H9 (cell line): ENCODE results near the gene SPSB4. TPM values are rescaled to one million over a fixed set of nuclear protein-coding genes. Genes with fewer than 3 reads are reported as not detected.

Experiments used
- DNase-seq: peaks from one replicate; pipeline ENCODE4 v3.0.0-alpha.2; 2017
- H2AFZ ChIP-seq: one replicate; pipeline ENCODE4 v1.6.1; 2013; ENCODE audit warnings: mild to moderate bottlenecking, low read length, control low read depth, moderate library complexity
- H2AK5ac ChIP-seq: 2 replicates; pipeline ENCODE4 v1.6.1; 2013; ENCODE audit warnings: low read length, control low read depth, mixed read lengths; ENCODE audit not compliant: insufficient read length
- H2BK120ac ChIP-seq: one replicate; pipeline ENCODE4 v1.6.1; 2013; ENCODE audit warnings: low read depth, mild to moderate bottlenecking, low read length, control low read depth, inconsistent platforms; ENCODE audit not compliant: poor library complexity, severe bottlenecking
- H2BK12ac ChIP-seq: 2 replicates; pipeline ENCODE4 v1.6.1; 2013; ENCODE audit warnings: low read length, control low read depth, mixed read lengths, low read depth; ENCODE audit not compliant: insufficient read length
- H2BK15ac ChIP-seq: 2 replicates; pipeline ENCODE4 v1.6.1; 2013; ENCODE audit warnings: low read depth, low read length, control low read depth
- H2BK20ac ChIP-seq: one replicate; pipeline ENCODE4 v1.6.1; 2013; ENCODE audit warnings: low read depth, mild to moderate bottlenecking, low read length, control low read depth, inconsistent platforms; ENCODE audit not compliant: poor library complexity, severe bottlenecking
- H2BK5ac ChIP-seq: 2 replicates; pipeline ENCODE4 v1.6.1; 2013; ENCODE audit warnings: low read length, control low read depth, mixed read lengths; ENCODE audit not compliant: insufficient read length
- H3K14ac ChIP-seq: 2 replicates; pipeline ENCODE4 v1.6.1; 2013; ENCODE audit warnings: low read length, control low read depth; ENCODE audit not compliant: insufficient read depth
- H3K18ac ChIP-seq: 2 replicates; pipeline ENCODE4 v1.6.1; 2013; ENCODE audit warnings: low read depth, mild to moderate bottlenecking, mixed read lengths, low read length, control low read depth; ENCODE audit not compliant: insufficient read length
- H3K23ac ChIP-seq: 2 replicates; pipeline ENCODE4 v1.6.1; 2013; ENCODE audit warnings: low read length, control low read depth, mixed read lengths, low read depth; ENCODE audit not compliant: insufficient read length
- H3K23me2 ChIP-seq: 2 replicates; pipeline ENCODE4 v1.6.1; 2013; ENCODE audit warnings: low read depth, mild to moderate bottlenecking, mixed read lengths, low read length, control low read depth; ENCODE audit not compliant: insufficient read length, poor library complexity, severe bottlenecking
- H3K27ac ChIP-seq: 2 replicates; pipeline ENCODE4 v1.5.1; 2013; ENCODE audit warnings: low read length, control low read depth, mixed read lengths, low read depth; ENCODE audit not compliant: insufficient read length
- H3K27me3 ChIP-seq: 2 replicates; pipeline ENCODE4 v1.6.1; 2013; ENCODE audit warnings: low read length, control low read depth, inconsistent platforms; ENCODE audit not compliant: insufficient read depth
- H3K4ac ChIP-seq: 2 replicates; pipeline ENCODE4 v1.6.1; 2013; ENCODE audit warnings: low read depth, mild to moderate bottlenecking, control low read depth, inconsistent platforms, low read length, moderate library complexity
- H3K4me1 ChIP-seq: 2 replicates; pipeline ENCODE4 v1.6.1; 2013; ENCODE audit warnings: low read length, control low read depth, inconsistent platforms; ENCODE audit not compliant: insufficient read depth
- H3K4me2 ChIP-seq: 2 replicates; pipeline ENCODE4 v1.6.1; 2013; ENCODE audit warnings: low read length, control low read depth, mixed read lengths; ENCODE audit not compliant: insufficient read length, insufficient read depth
- H3K56ac ChIP-seq: 2 replicates; pipeline ENCODE4 v1.6.1; 2013; ENCODE audit warnings: low read depth, mild to moderate bottlenecking, mixed read lengths, low read length, control low read depth; ENCODE audit not compliant: insufficient read length
- H3K79me1 ChIP-seq: 2 replicates; pipeline ENCODE4 v1.6.1; 2013; ENCODE audit warnings: low read depth, mild to moderate bottlenecking, moderate library complexity, low read length, control low read depth, inconsistent platforms; ENCODE audit not compliant: insufficient read depth, poor library complexity, severe bottlenecking
- H3K79me2 ChIP-seq: 2 replicates; pipeline ENCODE4 v1.6.1; 2013; ENCODE audit warnings: low read length, control low read depth, inconsistent platforms; ENCODE audit not compliant: insufficient read depth
- H3K9ac ChIP-seq: 2 replicates; pipeline ENCODE4 v1.6.1; 2013; ENCODE audit warnings: low read length, control low read depth, mixed read lengths; ENCODE audit not compliant: insufficient read length; ENCODE audit errors: extremely low read depth
- H3K9me3 ChIP-seq: one replicate; pipeline ENCODE4 v1.6.1; 2013; ENCODE audit warnings: low read depth, low read length, inconsistent platforms; ENCODE audit not compliant: control insufficient read depth
- H3T11ph ChIP-seq: one replicate; pipeline ENCODE4 v1.6.1; 2013; ENCODE audit warnings: mild to moderate bottlenecking, low read length, control low read depth, inconsistent platforms
- H4K20me1 ChIP-seq: one replicate; pipeline ENCODE4 v1.6.1; 2013; ENCODE audit not compliant: control insufficient read depth, insufficient read length, insufficient read depth
- H4K5ac ChIP-seq: 2 replicates; pipeline ENCODE4 v1.6.1; 2013; ENCODE audit warnings: low read depth, mild to moderate bottlenecking, mixed read lengths, low read length, control low read depth; ENCODE audit not compliant: insufficient read length
- H4K8ac ChIP-seq: replicated peaks from 2 replicates; pipeline ENCODE4 v1.6.1; 2013; ENCODE audit warnings: low read length, control low read depth, mixed read lengths, low read depth; ENCODE audit not compliant: insufficient read length
- H4K91ac ChIP-seq: 2 replicates; pipeline ENCODE4 v1.6.1; 2013; ENCODE audit warnings: low read depth, mild to moderate bottlenecking, moderate library complexity, mixed read lengths, low read length, control low read depth; ENCODE audit not compliant: insufficient read length
- H3K27ac Mint-ChIP-seq, 3 experiments: 2 replicates in 2 of 3; 3 replicates in 1 of 3; pipeline ENCODE4 v1.8.0; 2020 to 2021; ENCODE audit warnings: mixed read lengths in 3 of 3, mild to moderate bottlenecking in 1 of 3, moderate library complexity in 1 of 3
- H3K27me3 Mint-ChIP-seq: 2 replicates; pipeline ENCODE4 v1.8.0; 2021; ENCODE audit warnings: low read depth, mild to moderate bottlenecking, moderate library complexity, mixed read lengths
- H3K36me3 Mint-ChIP-seq, 3 experiments: 2 replicates in 2 of 3; 3 replicates in 1 of 3; pipeline ENCODE4 v1.8.0; 2020 to 2021; ENCODE audit warnings: low read depth in 3 of 3, mixed read lengths in 3 of 3; ENCODE audit not compliant: insufficient read depth in 1 of 3
- H3K4me1 Mint-ChIP-seq, 2 experiments: 2 replicates each; pipeline ENCODE4 v1.8.0; 2020; ENCODE audit warnings: mixed read lengths in 2 of 2
- H3K4me3 Mint-ChIP-seq, 2 experiments: 2 replicates in 1 of 2; 3 replicates in 1 of 2; pipeline ENCODE4 v1.8.0; 2020 to 2021; ENCODE audit warnings: mild to moderate bottlenecking in 2 of 2, mixed read lengths in 2 of 2, moderate library complexity in 1 of 2
- H3K9me3 Mint-ChIP-seq, 2 experiments: 2 replicates in 1 of 2; 3 replicates in 1 of 2; pipeline ENCODE4 v1.8.0; 2020; ENCODE audit warnings: mild to moderate bottlenecking in 2 of 2, mixed read lengths in 2 of 2, moderate library complexity in 1 of 2
- CTCF ChIP-seq: fragments of 200-600 bp; sonication (generic); conservative IDR thresholded peaks from 3 replicates; pipeline ENCODE4 v1.8.0; 2021; ENCODE audit warnings: antibody characterized with exemption, mild to moderate bottlenecking
- WGBS: extraction: QIAGEN DNeasy Blood & Tissue Kit; methylation state at CpG from one replicate; pipeline ENCODE4 v1.1.7; 2013; ENCODE audit warnings: missing lambda C conversion rate, low lambda C conversion rate, mixed read lengths; ENCODE audit not compliant: insufficient read length; ENCODE audit errors: extremely low coverage; 5-methylcytosine and 5-hydroxymethylcytosine counted together
- total RNA-seq: library from RNA; stranded (reverse); gene quantifications from 2 replicates; pipeline ENCODE4 v1.2.1, GENCODE V29; 2021

The SPSB4 gene
- total RNA-seq, 1 experiment from 2014 or later, result 6.2 TPM

GRCh38 chr3:141115789-141116541, 64.8 kb downstream of the SPSB4 start:
- Histone ChIP-seq H2BK120ac (no peak overlapping the region), H2AFZ (no peak overlapping the region), H2BK12ac (no peak overlapping the region), H3T11ph (no peak overlapping the region), H3K4ac (no peak overlapping the region), H2BK15ac (no peak overlapping the region), H3K4me2 (no peak overlapping the region), H3K27ac (no peak overlapping the region), H4K20me1 (no peaks in the 10 kb centered on the region), H4K8ac (no peak overlapping the region), H2BK5ac (no peak overlapping the region), H4K5ac (no peak overlapping the region), H3K27me3 (no peaks in the 10 kb centered on the region), H4K91ac (no peak overlapping the region), H3K79me2 (no peaks in the 10 kb centered on the region), H3K4me1 (no peaks in the 10 kb centered on the region), H3K23me2 (no peaks in the 10 kb centered on the region), H3K9me3 (no peaks in the 10 kb centered on the region), H3K9ac (no peak overlapping the region), H2BK20ac (no peak overlapping the region), H3K18ac (no peak overlapping the region), H2AK5ac (no peak overlapping the region), H3K23ac (no peak overlapping the region), H3K14ac (no peak overlapping the region), H3K56ac (no peak overlapping the region), H3K79me1 (no peaks in the 10 kb centered on the region)
- peak; percentile 6 for DNase-seq
- H3K4me3 Mint-ChIP-seq, result no peak overlapping the region
- H3K27me3 Mint-ChIP-seq, result peaks cover 1% of the 10 kb centered on the region; the same call in 1 of the 2 replicates
- H3K4me1 Mint-ChIP-seq, result no peaks in the 10 kb centered on the region
- TF ChIP-seq CTCF, result no peak
- peaks cover 0 to 4% (median 0%) of the 10 kb centered on the region in 3 experiments; a peak in 1 of 7 replicates for H3K36me3 Mint-ChIP-seq
- H3K27ac Mint-ChIP-seq, result no peak overlapping the region
- WGBS, result no CpG with 5 or more reads among the region's 3 CpGs
- peaks cover 3 to 5% of the 10 kb centered on the region in 2 experiments; a peak in 4 of 5 replicates for H3K9me3 Mint-ChIP-seq
